ENCODE measurements around the gene RALGPS2.

- TF ChIP-seq EZH2 (IDR thresholded peaks at IDR 0.05) (no peak), CTCF (IDR thresholded peaks at IDR 0.05) (no peak)
Observed at GRCh38 chr1:178688244-178688643, 36.8 kb upstream of the RALGPS2 start.

Measured in neural progenitor cell (in vitro differentiated cells).